Tibial nerve (tissue), 4 donors: Measurements from ENCODE around the gene RBFA.

ENCODE experiments used
- CTCF ChIP-seq, 5 experiments: fragments of 200-600 bp in 3 of 5; fragments of 450-650 bp in 2 of 5; sonication (generic) in 3 of 5; IDR thresholded peaks; one replicate each; pipeline ENCODE4 v1.5.1; 2016 to 2019; ENCODE audit warnings: antibody characterized with exemption in 5 of 5, mild to moderate bottlenecking in 3 of 5, moderate library complexity in 2 of 5
- EP300 ChIP-seq, 2 donors: sonication (generic); formaldehyde crosslinking; IDR thresholded peaks; one replicate each; pipeline ENCODE4 v1.6.1; 2017; ENCODE audit warnings: antibody characterized with exemption in 2 of 2, mild to moderate bottlenecking in 1 of 2
- POLR2A ChIP-seq, 2 donors: fragments of 450-650 bp; IDR thresholded peaks; one replicate each; pipeline ENCODE4 v1.6.1; 2017; ENCODE audit warnings: antibody characterized with exemption in 2 of 2, mild to moderate bottlenecking in 2 of 2, moderate library complexity in 2 of 2

- TF ChIP-seq CTCF (IDR thresholded peaks at IDR 0.05) (no peak), POLR2A (IDR thresholded peaks at IDR 0.05) (no peak), EP300 (IDR thresholded peaks at IDR 0.05) (no peak)
These were observed 39.9 kb downstream of the RBFA start for GRCh38 chr18:80074183-80074582.
